Measurements from ENCODE around the gene RND2. TPM values are rescaled to one million over a fixed set of nuclear protein-coding genes. Genes with fewer than 3 reads are reported as not detected.
A peak's percentile ranks its signal among the peaks of the same experiment; 100 is the strongest.

Gene RND2
- total and polyA plus RNA-seq, 4 experiments from 2014 or later: 0.13 to 0.29 (median 0.27) TPM

DNA sequence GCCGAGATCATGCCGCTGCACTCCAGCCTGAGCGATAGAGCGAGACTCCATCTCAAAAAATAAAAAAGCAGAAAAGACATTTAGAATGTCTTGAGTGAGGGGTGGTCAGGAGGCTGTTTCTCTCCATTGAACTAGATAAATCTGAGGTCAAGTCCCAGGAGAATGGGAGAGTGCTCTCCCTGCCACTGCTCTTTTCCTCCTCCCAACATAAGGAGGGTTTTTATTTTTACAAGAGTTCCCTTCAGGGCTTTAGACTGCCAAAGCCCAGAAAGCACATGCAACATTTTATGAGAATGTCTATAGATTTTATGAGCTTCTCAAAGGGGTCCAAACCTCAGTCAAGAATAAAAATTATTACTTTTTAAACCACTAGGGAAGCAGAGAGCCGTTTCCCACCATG lies 1.6 kb downstream of the RND2 start:
- H3K4me1 ChIP-seq (ENCODE audit: insufficient read depth, low read length): peaks cover 18% of the 10 kb centered on the region
- Mint-ChIP-seq H3K36me3 (peaks cover 0 to 2% of the 10 kb centered on the region in 2 donors), H3K4me3 (peak overlapping the region in 7 of 8 donors; percentile 10 to 78 (median 46)), H3K4me1 (peaks cover 5 to 17% (median 12%) of the 10 kb centered on the region in 4 donors), H3K9me3 (no peaks in the 10 kb centered on the region), H3K27ac (peak overlapping the region in 3 of 7 donors; percentile 53 to 86 (median 70)), H3K27me3 (no peaks in the 10 kb centered on the region)
- no peak overlapping the region for H3K27ac ChIP-seq (ENCODE audit: low read depth, low read length)
- intact Hi-C loops (cut with micrococcal nuclease): no loop called here
- ChIA-PET CTCF (ENCODE audit: partially characterized antibody) (interaction anchor here (1.0 kb wide), 1 partner anchor 145 kb away, joined by 3 read pairs; the partner anchor contains the start of gene NBR1), POLR2A (ENCODE audit: partially characterized antibody) (interaction anchor here (1.2 kb wide), 1 partner anchor 20 kb away, joined by 4 read pairs; the partner anchor contains the start of gene IFI35)
- no peak for DNase-seq
- no peaks in the 10 kb centered on the region for H3K36me3 ChIP-seq (ENCODE audit: insufficient read depth, low read length)
- no peaks in the 10 kb centered on the region for H3K9me3 ChIP-seq (ENCODE audit: control insufficient read depth in 1 of 2, low read length in 2 of 2)
- no peak overlapping the region for H3K4me3 ChIP-seq (ENCODE audit: low read length in 2 of 2)
- no peaks in the 10 kb centered on the region for H3K27me3 ChIP-seq (ENCODE audit: insufficient read depth, low read length)

DNA sequence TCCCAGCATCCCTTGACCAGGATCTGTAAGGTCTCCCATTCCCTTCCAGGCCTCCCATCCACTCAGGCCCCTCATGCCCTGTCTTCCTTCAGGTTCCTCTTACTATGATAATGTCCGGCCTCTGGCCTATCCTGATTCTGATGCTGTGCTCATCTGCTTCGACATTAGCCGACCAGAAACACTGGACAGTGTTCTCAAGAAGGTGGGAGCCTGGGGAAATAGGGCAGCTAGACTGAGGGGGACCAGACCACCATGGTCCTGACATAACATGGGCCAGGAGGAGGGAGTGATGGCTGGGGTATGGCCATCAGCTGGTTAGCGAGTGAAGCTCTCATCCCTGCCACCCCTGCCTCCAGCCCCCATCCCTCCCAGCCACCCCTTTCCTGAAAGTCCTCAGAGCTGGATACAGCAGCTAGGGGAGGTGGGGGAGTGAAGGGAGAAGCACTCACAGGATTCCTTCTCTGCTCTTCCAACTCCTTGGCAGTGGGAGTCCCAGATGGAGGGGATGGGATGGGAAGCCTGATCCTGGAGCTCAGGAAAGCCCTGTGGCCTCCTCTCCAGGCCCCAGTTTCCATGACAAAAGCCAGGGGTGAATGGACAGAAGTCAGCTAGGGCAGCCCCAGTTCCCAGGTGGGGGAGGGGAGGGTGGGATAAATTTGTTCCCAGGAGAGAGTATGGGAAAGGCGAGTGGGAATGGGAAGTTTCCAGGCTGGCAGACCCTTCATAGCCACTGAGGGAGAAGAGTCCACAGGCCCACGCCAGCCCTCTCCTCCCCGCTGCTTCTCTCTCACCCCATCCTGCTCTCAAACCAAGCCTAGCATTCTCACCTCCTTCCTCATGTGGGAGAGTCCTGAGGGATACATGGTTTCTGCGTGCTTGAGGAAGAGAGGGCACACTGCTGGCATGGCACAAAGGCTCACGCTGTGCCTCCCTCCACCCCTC lies 2.3 kb downstream of the RND2 start:
- Histone ChIP-seq H3K4me1 (ENCODE audit: insufficient read depth, low read length) (peaks cover 18% of the 10 kb centered on the region), H3K4me3 (ENCODE audit: low read length in 2 of 2) (no peak overlapping the region), H3K27me3 (ENCODE audit: insufficient read depth, low read length) (no peaks in the 10 kb centered on the region), H3K27ac (ENCODE audit: low read depth, low read length) (no peak overlapping the region), H3K36me3 (ENCODE audit: insufficient read depth, low read length) (no peaks in the 10 kb centered on the region), H3K9me3 (ENCODE audit: control insufficient read depth in 1 of 2, low read length in 2 of 2) (no peaks in the 10 kb centered on the region)
- POLR2A ChIA-PET (ENCODE audit: partially characterized antibody): interaction anchor here (1.2 kb wide), 1 partner anchor 20 kb away, joined by 4 read pairs; the partner anchor contains the start of gene IFI35
- peak overlapping the region in 6 of 8 donors; percentile 2 to 78 (median 38) for H3K4me3 Mint-ChIP-seq
- H3K36me3 Mint-ChIP-seq: peaks cover 0 to 2% of the 10 kb centered on the region in 2 donors
- no peak for DNase-seq
- CTCF ChIA-PET (ENCODE audit: partially characterized antibody): interaction anchor here (1.0 kb wide), 1 partner anchor 144 kb away, joined by 3 read pairs; the partner anchor contains the start of gene NBR1
- no peaks in the 10 kb centered on the region for H3K9me3 Mint-ChIP-seq
- no peaks in the 10 kb centered on the region for H3K27me3 Mint-ChIP-seq
- intact Hi-C loops (cut with micrococcal nuclease): no loop called here
- peaks cover 5 to 13% (median 9%) of the 10 kb centered on the region in 4 donors for H3K4me1 Mint-ChIP-seq
- peak overlapping the region in 5 of 7 donors; percentile 25 to 86 (median 43) for H3K27ac Mint-ChIP-seq

DNA sequence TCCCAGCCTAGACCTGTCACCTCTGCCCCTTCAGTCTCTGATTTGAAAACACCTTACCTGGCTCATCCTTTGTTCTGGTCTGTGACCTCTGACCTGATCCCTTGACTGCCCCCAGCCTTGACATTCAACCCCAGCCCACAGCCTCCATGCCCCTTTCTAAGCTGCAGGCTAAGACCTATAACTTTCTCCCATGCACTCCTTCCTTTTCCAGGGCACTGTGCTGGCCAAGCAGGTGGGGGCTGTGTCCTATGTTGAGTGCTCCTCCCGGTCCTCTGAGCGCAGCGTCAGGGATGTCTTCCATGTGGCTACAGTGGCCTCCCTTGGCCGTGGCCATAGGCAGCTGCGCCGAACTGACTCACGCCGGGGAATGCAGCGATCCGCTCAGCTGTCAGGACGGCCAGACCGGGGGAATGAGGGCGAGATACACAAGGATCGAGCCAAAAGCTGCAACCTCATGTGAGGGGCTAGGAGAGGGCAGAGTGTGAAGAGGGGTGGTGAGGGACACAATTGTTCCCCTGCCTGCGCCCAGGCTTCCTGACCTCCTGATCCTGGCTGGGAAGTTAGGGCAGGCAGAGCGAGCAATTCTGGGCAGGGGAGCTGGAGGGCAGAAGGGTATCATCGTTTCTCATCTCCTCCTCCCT lies 3.3 kb downstream of the RND2 start:
- no peak overlapping the region for H3K4me3 ChIP-seq (ENCODE audit: low read length in 2 of 2)
- H3K9me3 ChIP-seq (ENCODE audit: control insufficient read depth in 1 of 2, low read length in 2 of 2): no peaks in the 10 kb centered on the region
- ChIA-PET POLR2A (ENCODE audit: partially characterized antibody) (no interaction called here), CTCF (ENCODE audit: partially characterized antibody) (no interaction called here)
- no peaks in the 10 kb centered on the region for H3K36me3 ChIP-seq (ENCODE audit: insufficient read depth, low read length)
- no peaks in the 10 kb centered on the region for H3K27me3 ChIP-seq (ENCODE audit: insufficient read depth, low read length)
- peak overlapping the region in 4 of 7 donors; percentile 8 to 61 (median 28) for H3K27ac Mint-ChIP-seq
- intact Hi-C loops (cut with micrococcal nuclease): no loop called here
- H3K27ac ChIP-seq (ENCODE audit: low read depth, low read length): no peak overlapping the region
- no peaks in the 10 kb centered on the region for H3K9me3 Mint-ChIP-seq
- peaks cover 12% of the 10 kb centered on the region for H3K4me1 ChIP-seq (ENCODE audit: insufficient read depth, low read length)
- H3K4me1 Mint-ChIP-seq: peaks cover 5 to 13% (median 9%) of the 10 kb centered on the region in 4 donors
- peak overlapping the region in 1 of 8 donors; percentile 5 for H3K4me3 Mint-ChIP-seq
- H3K27me3 Mint-ChIP-seq: no peaks in the 10 kb centered on the region
- H3K36me3 Mint-ChIP-seq: peaks cover 0 to 2% of the 10 kb centered on the region in 2 donors
- DNase-seq: no peak

DNA sequence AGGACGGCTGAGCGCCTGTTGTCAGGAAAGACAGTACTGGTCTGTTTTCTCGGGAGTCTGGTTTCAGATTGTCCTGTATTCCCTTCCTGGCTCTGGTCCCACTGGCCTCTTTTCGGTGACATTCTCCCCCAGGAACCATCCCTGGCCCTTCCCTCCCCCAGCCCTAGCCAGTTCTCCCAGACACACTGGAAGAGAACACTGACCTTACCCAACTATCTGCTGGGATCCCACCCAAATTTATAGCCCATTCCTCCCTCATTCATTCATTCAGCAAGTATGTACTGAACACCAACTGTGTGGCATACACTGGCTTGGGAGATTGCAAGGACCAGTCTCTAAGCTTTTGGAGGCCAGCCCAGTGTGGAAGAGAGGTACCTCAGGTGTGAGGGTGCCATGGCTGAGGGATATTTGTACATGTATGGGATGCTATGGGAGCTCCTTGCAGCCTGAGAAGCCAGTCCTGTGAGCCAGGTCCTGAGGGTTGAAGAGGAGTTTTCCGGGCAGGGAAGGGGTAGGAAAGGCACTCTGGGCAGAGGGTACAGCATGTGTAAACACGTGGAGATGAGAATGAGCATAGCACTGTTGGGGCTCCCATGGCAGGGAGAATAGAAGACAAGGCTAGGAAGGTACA lies 5.2 kb downstream of the RND2 start:
- H3K4me3 ChIP-seq (ENCODE audit: low read length in 2 of 2): no peak overlapping the region
- no peaks in the 10 kb centered on the region for H3K4me1 Mint-ChIP-seq
- POLR2A ChIA-PET (ENCODE audit: partially characterized antibody): interaction anchor here (1.4 kb wide), 1 partner anchor 9 kb away, joined by 5 read pairs; the partner anchor contains the start of gene VAT1

DNA sequence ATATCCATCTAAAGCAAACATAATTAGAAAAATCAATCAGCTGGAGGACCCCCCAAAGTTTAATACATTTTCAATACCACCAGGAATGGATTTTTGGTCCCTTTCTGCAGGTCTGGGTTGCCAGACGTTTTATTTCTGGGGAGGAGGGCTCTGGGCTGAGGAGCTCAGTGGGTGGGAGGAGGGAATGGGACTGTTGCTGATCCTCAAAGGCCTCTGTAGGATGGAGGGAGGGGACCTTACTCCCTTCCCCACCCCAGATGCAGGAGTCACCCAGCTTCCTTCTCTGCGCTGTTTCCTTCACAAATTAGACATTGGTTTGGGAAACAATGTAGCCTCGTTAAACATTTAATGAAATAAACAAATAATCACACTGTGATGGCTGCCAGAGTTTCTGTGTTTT lies 6.6 kb downstream of the RND2 start:
- ChIA-PET CTCF (ENCODE audit: partially characterized antibody) (interaction anchor here (0.7 kb wide), 1 partner anchor 51 kb away, joined by 3 read pairs; no protein-coding TSS in a partner anchor), POLR2A (ENCODE audit: partially characterized antibody) (interaction anchor here (1.4 kb wide), 1 partner anchor 10 kb away, joined by 5 read pairs; the partner anchor contains the start of gene VAT1)
- Mint-ChIP-seq H3K9me3 (no peaks in the 10 kb centered on the region), H3K4me1 (no peaks in the 10 kb centered on the region), H3K27ac (no peak overlapping the region), H3K36me3 (no peaks in the 10 kb centered on the region), H3K27me3 (no peaks in the 10 kb centered on the region), H3K4me3 (no peak overlapping the region)
- Histone ChIP-seq H3K4me1 (ENCODE audit: insufficient read depth, low read length) (no peaks in the 10 kb centered on the region), H3K4me3 (ENCODE audit: low read length in 2 of 2) (no peak overlapping the region), H3K36me3 (ENCODE audit: insufficient read depth, low read length) (no peaks in the 10 kb centered on the region), H3K27ac (ENCODE audit: low read depth, low read length) (no peak overlapping the region), H3K9me3 (ENCODE audit: control insufficient read depth in 1 of 2, low read length in 2 of 2) (no peaks in the 10 kb centered on the region), H3K27me3 (ENCODE audit: insufficient read depth, low read length) (no peaks in the 10 kb centered on the region)
- DNase-seq: no peak
- intact Hi-C loops (cut with micrococcal nuclease): no loop called here

More for the DNA sequence above, 5.2 kb downstream of the RND2 start:
- H3K4me3 Mint-ChIP-seq: no peak overlapping the region
- CTCF ChIA-PET (ENCODE audit: partially characterized antibody): no interaction called here
- no peaks in the 10 kb centered on the region for H3K9me3 Mint-ChIP-seq
- Histone ChIP-seq H3K27me3 (ENCODE audit: insufficient read depth, low read length) (no peaks in the 10 kb centered on the region), H3K27ac (ENCODE audit: low read depth, low read length) (no peak overlapping the region), H3K4me1 (ENCODE audit: insufficient read depth, low read length) (no peaks in the 10 kb centered on the region), H3K36me3 (ENCODE audit: insufficient read depth, low read length) (no peaks in the 10 kb centered on the region), H3K9me3 (ENCODE audit: control insufficient read depth in 1 of 2, low read length in 2 of 2) (no peaks in the 10 kb centered on the region)
- H3K36me3 Mint-ChIP-seq: no peaks in the 10 kb centered on the region
- H3K27ac Mint-ChIP-seq: no peak overlapping the region
- DNase-seq: no peak
- H3K27me3 Mint-ChIP-seq: no peaks in the 10 kb centered on the region
- intact Hi-C loops (cut with micrococcal nuclease): no loop called here

DNA sequence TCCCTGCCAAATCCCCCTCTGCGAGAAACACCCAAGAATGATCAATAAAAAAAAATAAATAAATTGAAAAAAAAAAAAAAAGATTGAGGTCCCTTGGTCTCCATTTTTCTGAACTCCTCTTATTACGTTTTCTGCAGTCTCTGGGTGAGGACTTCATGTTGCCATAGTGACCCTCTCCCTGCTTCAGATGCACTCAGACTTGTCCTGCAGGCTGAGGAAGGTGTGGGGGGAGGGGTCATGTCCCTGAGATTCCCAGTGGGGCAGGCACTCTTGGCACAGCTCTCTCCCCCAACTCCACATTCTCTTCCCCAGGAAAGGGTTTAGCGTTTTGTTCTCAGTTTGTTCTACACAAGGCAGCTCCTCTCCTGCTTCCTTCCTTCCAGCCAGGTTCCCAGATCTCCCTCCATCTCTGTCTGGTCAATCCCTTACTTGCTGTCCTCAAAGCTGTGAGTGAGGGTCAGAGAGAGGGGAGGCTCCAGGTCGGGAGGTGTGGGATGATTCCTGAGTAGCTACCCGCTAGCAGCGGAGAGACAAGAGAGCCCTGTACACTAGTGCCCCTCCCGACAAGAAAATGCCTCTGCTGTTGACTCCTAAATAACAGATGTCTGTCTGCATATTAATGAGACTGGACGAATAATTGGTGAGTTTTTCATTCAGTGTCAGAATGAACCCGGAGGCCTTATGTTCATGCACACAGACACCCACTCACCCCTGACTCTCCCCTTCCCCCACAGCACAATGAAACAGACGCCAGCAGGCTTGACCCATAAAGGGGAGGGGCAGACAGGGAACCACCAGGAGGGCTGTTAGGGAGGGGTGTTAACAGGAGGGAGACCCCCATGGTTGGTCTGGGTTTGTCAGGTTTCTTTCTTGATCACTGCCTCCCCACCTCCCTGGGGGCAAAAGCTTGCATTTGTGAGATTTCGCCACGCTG lies 9.2 kb downstream of the RND2 start:
- H3K9me3 Mint-ChIP-seq: no peaks in the 10 kb centered on the region
- no peaks in the 10 kb centered on the region for H3K27me3 ChIP-seq (ENCODE audit: insufficient read depth, low read length)
- H3K27ac ChIP-seq (ENCODE audit: low read depth, low read length): no peak overlapping the region
- H3K36me3 ChIP-seq (ENCODE audit: insufficient read depth, low read length): no peaks in the 10 kb centered on the region
- POLR2A ChIA-PET (ENCODE audit: partially characterized antibody): no interaction called here
- DNase-seq: no peak
- H3K4me3 Mint-ChIP-seq: no peak overlapping the region
- no peak overlapping the region for H3K4me3 ChIP-seq (ENCODE audit: low read length in 2 of 2)
- H3K4me1 Mint-ChIP-seq: no peaks in the 10 kb centered on the region
- H3K27me3 Mint-ChIP-seq: no peaks in the 10 kb centered on the region
- CTCF ChIA-PET (ENCODE audit: partially characterized antibody): no interaction called here
- peak overlapping the region in 1 of 7 donors; percentile 70 for H3K27ac Mint-ChIP-seq
- H3K36me3 Mint-ChIP-seq: no peaks in the 10 kb centered on the region
- intact Hi-C loops (cut with micrococcal nuclease): no loop called here
- H3K4me1 ChIP-seq (ENCODE audit: insufficient read depth, low read length): no peaks in the 10 kb centered on the region
- H3K9me3 ChIP-seq (ENCODE audit: control insufficient read depth in 1 of 2, low read length in 2 of 2): no peaks in the 10 kb centered on the region
